ENCODE data around the gene ZBTB7C. TPM values are rescaled to one million over a fixed set of nuclear protein-coding genes. Genes with fewer than 3 reads are reported as not detected.

The ZBTB7C gene
- total RNA-seq, 1 donor from 2014 or later: 0.67 TPM

- H3K9me3 Mint-ChIP-seq (ENCODE audit: unreplicated experiment): no peaks in the 10 kb centered on the region
- no peak for DNase-seq (ENCODE audit: low spot score)
- no peaks in the 10 kb centered on the region for H3K4me1 Mint-ChIP-seq (ENCODE audit: unreplicated experiment)
- TF ChIP-seq CTCF (IDR thresholded peaks at IDR 0.05; ENCODE audit: unreplicated experiment): no peak
- no peak overlapping the region for H3K4me3 Mint-ChIP-seq (ENCODE audit: unreplicated experiment)
- H3K27me3 Mint-ChIP-seq (ENCODE audit: unreplicated experiment): peaks cover 8% of the 10 kb centered on the region
- H3K36me3 Mint-ChIP-seq (ENCODE audit: low read depth, unreplicated experiment): no peaks in the 10 kb centered on the region
- no peak overlapping the region for H3K27ac Mint-ChIP-seq (ENCODE audit: unreplicated experiment)
Observed at GRCh38 chr18:48155856-48156255, 253.3 kb downstream of the ZBTB7C start.

GRCh38 chr18:48154828-48155227 is 254.4 kb downstream of the ZBTB7C start:
- DNase-seq (ENCODE audit: low spot score): no peak
- no peak for TF ChIP-seq CTCF (IDR thresholded peaks at IDR 0.05; ENCODE audit: unreplicated experiment)
- Mint-ChIP-seq H3K9me3 (ENCODE audit: unreplicated experiment) (no peaks in the 10 kb centered on the region), H3K27me3 (ENCODE audit: unreplicated experiment) (peaks cover 8% of the 10 kb centered on the region), H3K4me3 (ENCODE audit: unreplicated experiment) (no peak overlapping the region), H3K4me1 (ENCODE audit: unreplicated experiment) (no peaks in the 10 kb centered on the region), H3K36me3 (ENCODE audit: low read depth, unreplicated experiment) (no peaks in the 10 kb centered on the region), H3K27ac (ENCODE audit: unreplicated experiment) (no peak overlapping the region)

- H3K4me1 Mint-ChIP-seq (ENCODE audit: unreplicated experiment): no peaks in the 10 kb centered on the region
Observed at GRCh38 chr18:48153613-48154481, 255.3 kb downstream of the ZBTB7C start.

GRCh38 chr18:48152549-48152948 is 256.6 kb downstream of the ZBTB7C start:
- TF ChIP-seq CTCF (IDR thresholded peaks at IDR 0.05; ENCODE audit: unreplicated experiment): no peak
- H3K36me3 Mint-ChIP-seq (ENCODE audit: low read depth, unreplicated experiment): no peaks in the 10 kb centered on the region
- no peak for DNase-seq (ENCODE audit: low spot score)
- no peaks in the 10 kb centered on the region for H3K4me1 Mint-ChIP-seq (ENCODE audit: unreplicated experiment)
- H3K27ac Mint-ChIP-seq (ENCODE audit: unreplicated experiment): no peak overlapping the region
- H3K9me3 Mint-ChIP-seq (ENCODE audit: unreplicated experiment): no peaks in the 10 kb centered on the region
- no peak overlapping the region for H3K4me3 Mint-ChIP-seq (ENCODE audit: unreplicated experiment)
- H3K27me3 Mint-ChIP-seq (ENCODE audit: unreplicated experiment): peaks cover 2% of the 10 kb centered on the region

More at GRCh38 chr18:48153613-48154481, 255.3 kb downstream of the ZBTB7C start:
- no peak for TF ChIP-seq CTCF (IDR thresholded peaks at IDR 0.05; ENCODE audit: unreplicated experiment)
- no peak overlapping the region for H3K4me3 Mint-ChIP-seq (ENCODE audit: unreplicated experiment)
- H3K27me3 Mint-ChIP-seq (ENCODE audit: unreplicated experiment): peaks cover 8% of the 10 kb centered on the region
- H3K36me3 Mint-ChIP-seq (ENCODE audit: low read depth, unreplicated experiment): no peaks in the 10 kb centered on the region
- H3K9me3 Mint-ChIP-seq (ENCODE audit: unreplicated experiment): no peaks in the 10 kb centered on the region
- no peak overlapping the region for H3K27ac Mint-ChIP-seq (ENCODE audit: unreplicated experiment)
- DNase-seq (ENCODE audit: low spot score): no peak

GRCh38 chr18:48151421-48152065 is 257.6 kb downstream of the ZBTB7C start:
- no peak for TF ChIP-seq CTCF (IDR thresholded peaks at IDR 0.05; ENCODE audit: unreplicated experiment)
- no peak overlapping the region for H3K4me3 Mint-ChIP-seq (ENCODE audit: unreplicated experiment)

More at GRCh38 chr18:48151421-48152065, 257.6 kb downstream of the ZBTB7C start:
- Mint-ChIP-seq H3K27me3 (ENCODE audit: unreplicated experiment) (peaks cover 2% of the 10 kb centered on the region), H3K36me3 (ENCODE audit: low read depth, unreplicated experiment) (no peaks in the 10 kb centered on the region), H3K9me3 (ENCODE audit: unreplicated experiment) (no peaks in the 10 kb centered on the region), H3K27ac (ENCODE audit: unreplicated experiment) (no peak overlapping the region), H3K4me1 (ENCODE audit: unreplicated experiment) (no peaks in the 10 kb centered on the region)
- DNase-seq (ENCODE audit: low spot score): no peak

All from endothelial cell (in vitro differentiated cells).